Bronchial epithelial cell (primary cell): ENCODE measurements around the gene TADA2B. TPM values are rescaled to one million over a fixed set of nuclear protein-coding genes. Genes with fewer than 3 reads are reported as not detected.

Source experiments
- DNase-seq: peaks from one replicate; pipeline ENCODE4 v3.0.0-alpha.2; 2010; ENCODE audit warnings: low read depth
- FAIRE-seq: peaks from 2 replicates; lab custom pipeline; 2011; peaks lifted over from hg19 to GRCh38; lab: Jason Lieb, UNC
- H3K27me3 ChIP-seq: 2 replicates; pipeline ENCODE4 v1.5.1; 2011; ENCODE audit warnings: low read length; ENCODE audit not compliant: control insufficient read depth, insufficient read depth
- H3K36me3 ChIP-seq: 2 replicates; pipeline ENCODE4 v1.5.1; 2011; ENCODE audit warnings: low read length; ENCODE audit not compliant: control insufficient read depth, insufficient read depth
- H3K4me3 ChIP-seq: 2 replicates; pipeline ENCODE4 v1.5.1; 2011; ENCODE audit warnings: mild to moderate bottlenecking, low read depth, low read length, control low read depth
- total RNA-seq: library from RNA; depleted of rRNA; stranded (reverse); fragments of >200 nt; gene quantifications from 2 replicates; pipeline ENCODE4 v1.2.1, GENCODE V29; 2014
- TF ChIP-seq, protein P1 (sequence below): IDR thresholded peaks from 2 replicates; pipeline ENCODE4 v1.5.1; 2011; ENCODE audit warnings: mild to moderate bottlenecking, moderate library complexity, low read length, control low read depth, inconsistent platforms; ENCODE audit not compliant: insufficient read depth, severe bottlenecking

The TADA2B gene
- total RNA-seq, 1 donor from 2014 or later, result 12.1 TPM

DNA sequence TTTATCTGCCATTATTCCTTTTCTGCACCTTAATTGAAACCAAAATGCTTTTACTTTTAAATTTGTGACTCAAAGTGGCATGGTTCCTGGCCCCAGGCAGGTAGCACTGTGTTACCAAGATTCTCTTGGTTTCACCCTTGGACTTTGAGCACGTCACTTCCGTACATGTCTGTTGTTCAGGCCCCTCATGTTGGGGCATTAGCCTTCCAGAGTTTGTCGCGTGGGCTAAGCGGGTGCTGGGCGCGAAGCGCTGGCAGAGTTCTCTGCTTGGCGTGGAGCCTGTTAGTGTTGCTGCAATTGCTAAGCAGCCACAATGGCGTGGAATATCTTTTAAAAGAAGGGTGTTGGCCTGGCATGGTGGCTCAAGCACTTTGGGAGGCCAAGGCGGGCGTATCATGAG is 14.0 kb upstream of the TADA2B start:
- FAIRE-seq (no peak), DNase-seq (no peak)
- H3K4me3 ChIP-seq, result no peak overlapping the region
- H3K27me3 ChIP-seq, result no peaks in the 10 kb centered on the region
- TF ChIP-seq, protein P1, sequence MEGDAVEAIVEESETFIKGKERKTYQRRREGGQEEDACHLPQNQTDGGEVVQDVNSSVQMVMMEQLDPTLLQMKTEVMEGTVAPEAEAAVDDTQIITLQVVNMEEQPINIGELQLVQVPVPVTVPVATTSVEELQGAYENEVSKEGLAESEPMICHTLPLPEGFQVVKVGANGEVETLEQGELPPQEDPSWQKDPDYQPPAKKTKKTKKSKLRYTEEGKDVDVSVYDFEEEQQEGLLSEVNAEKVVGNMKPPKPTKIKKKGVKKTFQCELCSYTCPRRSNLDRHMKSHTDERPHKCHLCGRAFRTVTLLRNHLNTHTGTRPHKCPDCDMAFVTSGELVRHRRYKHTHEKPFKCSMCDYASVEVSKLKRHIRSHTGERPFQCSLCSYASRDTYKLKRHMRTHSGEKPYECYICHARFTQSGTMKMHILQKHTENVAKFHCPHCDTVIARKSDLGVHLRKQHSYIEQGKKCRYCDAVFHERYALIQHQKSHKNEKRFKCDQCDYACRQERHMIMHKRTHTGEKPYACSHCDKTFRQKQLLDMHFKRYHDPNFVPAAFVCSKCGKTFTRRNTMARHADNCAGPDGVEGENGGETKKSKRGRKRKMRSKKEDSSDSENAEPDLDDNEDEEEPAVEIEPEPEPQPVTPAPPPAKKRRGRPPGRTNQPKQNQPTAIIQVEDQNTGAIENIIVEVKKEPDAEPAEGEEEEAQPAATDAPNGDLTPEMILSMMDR, result no peak
- H3K36me3 ChIP-seq, result peaks cover 27% of the 10 kb centered on the region

DNA sequence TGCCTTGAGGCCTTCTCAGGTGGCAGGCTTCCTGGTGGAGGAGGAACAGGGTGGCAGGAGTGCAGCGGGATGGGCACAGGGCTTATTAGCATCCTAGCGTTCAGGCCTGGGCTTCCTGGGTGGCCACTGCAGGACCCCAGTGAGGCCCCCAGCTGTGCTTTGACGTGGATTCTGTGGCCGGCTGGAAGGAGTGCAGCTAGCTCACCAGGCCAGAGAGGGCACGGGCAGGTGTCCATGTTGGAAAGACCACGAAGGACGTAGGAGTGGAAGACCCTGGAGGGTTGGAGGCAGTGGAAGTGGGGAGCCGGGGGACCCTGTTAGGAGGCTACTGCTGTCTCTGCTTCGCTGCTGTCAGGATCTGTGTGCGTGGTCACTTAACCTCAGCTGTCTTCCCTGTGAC is 13.3 kb upstream of the TADA2B start:
- TF ChIP-seq, protein P1, result no peak
- no peak for DNase-seq
- no peak for FAIRE-seq
- Histone ChIP-seq H3K27me3 (no peaks in the 10 kb centered on the region), H3K36me3 (peaks cover 24% of the 10 kb centered on the region), H3K4me3 (no peak overlapping the region)

DNA sequence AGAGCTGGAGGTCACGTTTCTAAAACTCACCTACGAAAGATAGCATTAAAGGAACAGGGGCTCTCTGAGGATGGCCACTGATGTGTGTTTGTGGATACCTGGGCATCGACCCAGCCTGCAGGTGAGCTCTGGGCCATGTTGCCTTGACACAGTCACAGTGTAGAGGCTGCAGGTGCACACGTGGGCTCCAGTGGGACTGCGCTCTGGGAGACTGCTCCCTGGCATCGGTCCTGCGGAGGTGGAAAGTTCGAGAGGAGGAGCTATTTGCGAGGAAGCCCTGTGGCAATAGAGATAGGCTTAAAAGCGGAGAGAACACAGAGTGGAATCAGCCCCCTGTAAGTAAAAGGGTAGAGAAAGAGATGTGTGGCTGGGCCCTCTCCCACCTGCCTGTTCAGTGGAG is 12.3 kb upstream of the TADA2B start:
- TF ChIP-seq, protein P1, result no peak
- Histone ChIP-seq H3K27me3 (no peaks in the 10 kb centered on the region), H3K36me3 (peaks cover 18% of the 10 kb centered on the region), H3K4me3 (no peak overlapping the region)
- DNase-seq, result no peak
- FAIRE-seq, result no peak

- Histone ChIP-seq H3K4me3 (no peak overlapping the region), H3K27me3 (no peaks in the 10 kb centered on the region), H3K36me3 (peaks cover 16% of the 10 kb centered on the region)
- TF ChIP-seq, protein P1, result no peak
- FAIRE-seq (no peak), DNase-seq (no peak)
Observed at GRCh38 chr4:7031558-7032449, 11.4 kb upstream of the TADA2B start.

DNA sequence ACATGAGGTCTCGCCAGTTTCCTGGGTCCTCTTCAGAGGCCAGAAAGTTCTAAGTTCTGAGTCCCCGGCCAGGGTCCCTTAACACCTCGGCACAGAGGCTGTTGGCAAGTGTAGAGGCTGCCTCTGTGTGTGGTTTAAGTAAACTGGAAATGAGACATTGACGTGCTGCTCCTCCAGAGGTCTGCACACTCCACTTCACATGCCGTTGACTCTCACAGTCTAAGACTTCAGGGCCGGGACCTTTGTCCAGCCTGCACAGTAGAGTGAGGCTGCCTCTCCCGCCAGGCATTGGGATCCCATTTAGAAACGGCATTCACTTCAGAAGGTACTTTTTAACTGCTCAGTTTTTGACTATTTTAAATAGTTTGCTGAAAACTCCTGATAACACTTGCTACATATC is 10.6 kb upstream of the TADA2B start:
- peaks cover 13% of the 10 kb centered on the region for H3K36me3 ChIP-seq
- FAIRE-seq, result no peak

More for the DNA sequence above, 10.6 kb upstream of the TADA2B start:
- Histone ChIP-seq H3K4me3 (no peak overlapping the region), H3K27me3 (no peaks in the 10 kb centered on the region)
- DNase-seq, result no peak
- TF ChIP-seq, protein P1, result no peak
